A673 (cell line): ENCODE results near the gene KIF1A. TPM values are rescaled to one million over a fixed set of nuclear protein-coding genes. Genes with fewer than 3 reads are reported as not detected.

Experiments used
- BruUV-seq: library from RNA; stranded (reverse); fragments of 400-500 nt; replicated peaks from 2 replicates; lab custom pipeline; 2021; lab: Mats Ljungman, UMichigan
- CTCF ChIA-PET: fragments of 300-600 bp; sonication (Branson Sonifier 250); formaldehyde crosslinking; loops from one replicate; lab custom pipeline; 2022; ENCODE audit warnings: antibody characterized with exemption; lab: Charles Lee
- POLR2A ChIA-PET: fragments of 300-600 bp; sonication (Branson Sonifier 250); formaldehyde crosslinking; loops from one replicate; lab custom pipeline; 2022; ENCODE audit warnings: antibody characterized with exemption; ENCODE audit not compliant: low non-redundant PET; lab: Charles Lee
- DNase-seq: peaks from one replicate; pipeline ENCODE4 v3.0.0-alpha.2; 2015; ENCODE audit warnings: low spot score
- H3K27ac ChIP-seq: fragments of 200-600 bp; sonication (generic); 2 replicates; pipeline ENCODE4 v1.5.1; 2016; ENCODE audit warnings: mixed run types, low read depth, mild to moderate bottlenecking, mixed read lengths, antibody characterized with exemption, low read length; ENCODE audit not compliant: poor library complexity, severe bottlenecking
- H3K27me3 ChIP-seq: fragments of 200-600 bp; sonication (generic); replicated peaks from 2 replicates; pipeline ENCODE4 v1.6.1; 2017; ENCODE audit warnings: mixed run types, low read depth, mild to moderate bottlenecking, mixed read lengths, antibody characterized with exemption, low read length; ENCODE audit not compliant: insufficient read depth, poor library complexity
- H3K36me3 ChIP-seq: fragments of 200-600 bp; sonication (generic); 2 replicates; pipeline ENCODE4 v1.6.1; 2016; ENCODE audit warnings: mixed run types, mild to moderate bottlenecking, mixed read lengths, antibody characterized with exemption, low read length; ENCODE audit not compliant: insufficient read depth, poor library complexity, severe bottlenecking
- H3K4me1 ChIP-seq: fragments of 200-600 bp; sonication (generic); 2 replicates; pipeline ENCODE4 v1.6.1; 2017; ENCODE audit warnings: mixed run types, mild to moderate bottlenecking, mixed read lengths, antibody characterized with exemption, low read length; ENCODE audit not compliant: insufficient read depth, poor library complexity, severe bottlenecking
- H3K4me3 ChIP-seq: fragments of 200-600 bp; sonication (generic); 2 replicates; pipeline ENCODE4 v1.5.1; 2016; ENCODE audit warnings: low read depth, mixed run types, mild to moderate bottlenecking, mixed read lengths, low read length; ENCODE audit not compliant: poor library complexity, severe bottlenecking
- H3K9me3 ChIP-seq: fragments of 200-600 bp; sonication (generic); 2 replicates; pipeline ENCODE4 v1.6.1; 2016; ENCODE audit warnings: mixed run types, low read depth, mild to moderate bottlenecking, mixed read lengths, antibody characterized with exemption, low read length; ENCODE audit not compliant: poor library complexity, severe bottlenecking
- EZH2 ChIP-seq: fragments of 200-600 bp; sonication (generic); IDR thresholded peaks from 2 replicates; pipeline ENCODE4 v1.6.1; 2017; ENCODE audit warnings: borderline replicate concordance, low read depth, mild to moderate bottlenecking, mixed read lengths, antibody characterized with exemption, low read length; ENCODE audit not compliant: poor library complexity, severe bottlenecking
- intact Hi-C: fragments of 100-400 bp; cut with micrococcal nuclease; formaldehyde crosslinking; loops from one replicate; pipeline ENCODE4 v1.10.0; 2022; ENCODE audit not compliant: unreplicated experiment
- total RNA-seq: library from RNA; stranded (reverse); gene quantifications from 2 replicates; pipeline ENCODE4 v1.2.3, GENCODE V29; 2021
- TF ChIP-seq, protein P1 (sequence below): fragments of 300-800, 200-600 bp; sonication (generic); conservative IDR thresholded peaks from 2 replicates; pipeline ENCODE4 v1.5.1; 2017; ENCODE audit warnings: low read depth, mild to moderate bottlenecking, antibody characterized with exemption, low read length, moderate library complexity, mixed read lengths

Gene KIF1A
- total RNA-seq, 1 experiment from 2014 or later: 330 TPM

DNA sequence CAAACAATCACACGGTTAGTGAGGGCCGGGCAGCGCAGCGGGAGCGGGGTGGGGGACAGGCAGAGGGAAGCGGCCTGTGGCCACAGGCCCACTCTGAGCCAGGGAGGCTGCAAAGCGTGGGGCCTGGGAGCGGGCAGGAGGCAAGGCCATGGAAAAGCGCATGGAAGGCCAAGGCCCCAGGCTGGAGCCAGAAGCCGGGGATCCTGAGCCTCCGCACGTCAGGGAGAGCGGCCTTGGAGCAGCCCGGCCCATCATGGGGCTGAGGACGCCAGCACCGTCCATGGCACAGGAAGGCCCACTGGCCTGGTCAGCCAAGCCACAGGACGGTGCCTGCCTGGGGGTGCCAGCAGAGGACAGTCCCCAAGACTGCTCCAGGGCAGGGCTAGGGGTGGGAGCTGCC, 85.3 kb downstream of the KIF1A start:
- Histone ChIP-seq H3K9me3 (no peaks in the 10 kb centered on the region), H3K27ac (no peak overlapping the region), H3K36me3 (peaks cover 34% of the 10 kb centered on the region), H3K4me3 (no peak overlapping the region), H3K4me1 (no peaks in the 10 kb centered on the region), H3K27me3 (no peaks in the 10 kb centered on the region)
- DNase-seq: no peak
- intact Hi-C loops: no loop called here
- POLR2A ChIA-PET: no interaction called here
- no TSS peak for BruUV-seq
- TF ChIP-seq EZH2: no peak
- TF ChIP-seq, protein P1, sequence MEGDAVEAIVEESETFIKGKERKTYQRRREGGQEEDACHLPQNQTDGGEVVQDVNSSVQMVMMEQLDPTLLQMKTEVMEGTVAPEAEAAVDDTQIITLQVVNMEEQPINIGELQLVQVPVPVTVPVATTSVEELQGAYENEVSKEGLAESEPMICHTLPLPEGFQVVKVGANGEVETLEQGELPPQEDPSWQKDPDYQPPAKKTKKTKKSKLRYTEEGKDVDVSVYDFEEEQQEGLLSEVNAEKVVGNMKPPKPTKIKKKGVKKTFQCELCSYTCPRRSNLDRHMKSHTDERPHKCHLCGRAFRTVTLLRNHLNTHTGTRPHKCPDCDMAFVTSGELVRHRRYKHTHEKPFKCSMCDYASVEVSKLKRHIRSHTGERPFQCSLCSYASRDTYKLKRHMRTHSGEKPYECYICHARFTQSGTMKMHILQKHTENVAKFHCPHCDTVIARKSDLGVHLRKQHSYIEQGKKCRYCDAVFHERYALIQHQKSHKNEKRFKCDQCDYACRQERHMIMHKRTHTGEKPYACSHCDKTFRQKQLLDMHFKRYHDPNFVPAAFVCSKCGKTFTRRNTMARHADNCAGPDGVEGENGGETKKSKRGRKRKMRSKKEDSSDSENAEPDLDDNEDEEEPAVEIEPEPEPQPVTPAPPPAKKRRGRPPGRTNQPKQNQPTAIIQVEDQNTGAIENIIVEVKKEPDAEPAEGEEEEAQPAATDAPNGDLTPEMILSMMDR: no peak
- CTCF ChIA-PET: no interaction called here

DNA sequence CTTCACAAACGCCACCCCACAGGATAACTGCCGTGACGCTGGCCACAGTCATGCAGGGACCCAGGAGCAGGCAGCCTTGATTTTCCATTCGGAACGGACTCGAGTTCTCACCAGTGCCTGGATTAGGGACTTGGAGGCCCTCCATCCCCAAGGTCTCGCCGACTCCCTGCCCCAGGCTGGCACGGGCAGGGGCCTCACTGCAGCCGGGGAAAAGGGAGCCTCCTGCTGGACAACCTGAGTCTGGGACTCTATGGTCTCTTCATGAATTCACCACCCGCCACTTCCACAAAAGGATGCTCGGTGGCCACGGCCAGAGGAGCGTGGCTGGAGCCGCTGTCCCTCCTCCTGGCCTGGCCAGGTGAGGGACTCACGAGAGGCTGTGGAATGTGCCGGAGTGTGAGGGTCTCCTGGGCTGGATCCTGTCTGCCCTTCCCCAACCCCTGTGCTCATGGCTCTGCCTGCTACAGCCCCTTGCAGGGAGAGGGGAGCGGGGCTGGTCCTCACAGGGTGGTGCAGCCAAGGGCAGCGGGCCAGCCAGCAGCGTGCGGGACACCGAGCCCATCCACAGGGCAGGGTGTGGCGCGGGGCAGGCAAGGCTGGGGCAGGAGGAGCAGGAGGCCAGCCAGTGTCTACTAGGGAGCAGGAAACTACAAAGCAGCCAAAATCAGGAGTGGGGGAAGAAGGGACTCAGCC, 86.1 kb downstream of the KIF1A start:
- CTCF ChIA-PET: no interaction called here

DNA sequence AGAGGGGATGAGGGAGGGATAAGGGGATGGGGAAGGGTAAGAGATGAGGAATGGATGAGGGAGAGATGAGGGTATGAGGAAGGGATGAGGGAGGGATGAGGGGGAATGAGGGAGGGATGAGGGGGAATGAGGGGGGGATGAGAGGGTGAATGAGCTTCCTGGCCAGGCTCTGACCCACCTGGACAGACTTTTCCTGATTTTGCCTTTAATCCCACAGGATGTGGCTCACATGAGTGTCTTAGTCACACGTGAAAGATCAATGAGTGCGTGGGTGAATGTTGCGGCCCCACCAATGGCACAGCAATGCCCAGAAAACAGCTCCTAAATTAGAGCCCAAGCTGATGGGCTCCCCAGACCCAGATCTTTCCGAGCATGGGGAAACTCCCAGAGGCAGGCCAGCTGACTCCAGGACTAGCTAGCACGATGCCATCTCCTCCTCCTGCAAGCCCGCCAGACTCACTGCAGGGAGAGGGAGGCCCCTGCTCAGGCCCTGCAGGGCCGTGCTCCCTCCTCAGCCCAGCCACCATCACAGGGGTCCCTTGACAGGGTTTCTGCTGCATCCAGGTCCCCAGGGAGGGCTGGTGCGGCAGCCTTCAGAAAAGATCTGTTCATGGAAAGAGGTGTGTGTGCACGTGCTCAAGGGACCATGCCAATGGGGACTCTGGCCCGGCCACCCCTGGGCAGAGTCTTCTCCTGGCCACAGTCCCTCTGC, 87.0 kb downstream of the KIF1A start:
- H3K36me3 ChIP-seq: peaks cover 19% of the 10 kb centered on the region
- DNase-seq: no peak
- no peak overlapping the region for H3K27ac ChIP-seq
- POLR2A ChIA-PET: no interaction called here
- intact Hi-C loops: no loop called here
- TF ChIP-seq EZH2: no peak
- H3K4me1 ChIP-seq: no peaks in the 10 kb centered on the region
- CTCF ChIA-PET: no interaction called here
- H3K27me3 ChIP-seq: no peaks in the 10 kb centered on the region
- no TSS peak for BruUV-seq
- H3K4me3 ChIP-seq: no peak overlapping the region
- no peaks in the 10 kb centered on the region for H3K9me3 ChIP-seq

More for the DNA sequence above, 86.1 kb downstream of the KIF1A start:
- intact Hi-C loops: no loop called here
- DNase-seq: no peak
- Histone ChIP-seq H3K27ac (no peak overlapping the region), H3K36me3 (peaks cover 27% of the 10 kb centered on the region), H3K27me3 (no peaks in the 10 kb centered on the region), H3K9me3 (no peaks in the 10 kb centered on the region), H3K4me3 (no peak overlapping the region), H3K4me1 (no peaks in the 10 kb centered on the region)
- POLR2A ChIA-PET: no interaction called here
- TF ChIP-seq, protein P1: peak; percentile 26; the same call in 1 of the 2 replicates
- no peak for TF ChIP-seq EZH2
- BruUV-seq: no TSS peak
